HG03060 (cell line): ENCODE results near the gene EFL1.

Experiments
- ATAC-seq: cut with Tn5 transposase; IDR thresholded peaks from one replicate; pipeline ENCODE4 v1.9.1; 2021; ENCODE audit warnings: low read depth, moderate number of reproducible peaks; ENCODE audit not compliant: unreplicated experiment

EFL1 gene

DNA sequence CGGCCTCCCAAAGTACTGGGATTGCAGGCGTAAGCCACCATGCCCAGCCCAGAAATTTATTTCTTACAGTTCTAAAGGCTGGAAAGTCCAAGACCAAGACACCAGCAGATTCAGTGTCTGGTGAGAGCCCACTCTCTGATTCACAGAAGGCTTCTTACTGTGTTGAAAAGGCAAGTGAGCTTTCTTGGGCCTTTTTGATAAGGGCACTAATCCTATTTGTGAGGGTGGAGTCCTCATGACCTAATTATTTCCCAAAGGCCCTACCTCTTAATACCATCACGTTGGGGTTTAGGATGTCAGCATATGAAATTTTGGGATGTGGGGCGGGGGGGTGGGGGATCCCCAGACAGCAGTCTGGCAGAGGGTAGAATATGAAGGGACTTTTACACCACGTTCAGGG, 169.2 kb downstream of the EFL1 start:
- ATAC-seq: no peak

DNA sequence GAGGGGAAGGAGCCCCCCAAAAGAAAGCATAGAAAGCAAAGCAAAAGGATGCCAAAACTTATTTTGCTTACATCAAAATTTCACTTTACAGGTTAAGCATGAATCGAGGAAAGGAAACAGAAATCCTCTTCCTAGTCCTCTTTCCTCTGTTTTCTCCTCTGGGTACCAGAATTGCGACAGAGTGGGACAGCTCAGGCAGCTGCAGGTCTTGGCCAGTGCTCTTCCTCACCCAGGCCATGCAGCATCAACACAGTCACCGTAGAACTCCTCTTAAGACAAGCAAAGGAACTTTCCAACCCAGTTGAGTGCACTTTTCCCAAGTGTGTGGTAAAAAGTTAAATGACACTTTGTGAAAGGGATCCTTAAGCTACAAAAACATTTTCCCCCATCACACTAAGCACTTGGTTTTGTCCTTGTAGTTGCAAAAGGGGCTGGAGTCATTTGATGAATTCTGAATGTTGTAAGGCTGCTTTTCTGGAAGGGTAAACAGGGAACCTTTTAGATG, 170.8 kb downstream of the EFL1 start:
- ATAC-seq: no peak

DNA sequence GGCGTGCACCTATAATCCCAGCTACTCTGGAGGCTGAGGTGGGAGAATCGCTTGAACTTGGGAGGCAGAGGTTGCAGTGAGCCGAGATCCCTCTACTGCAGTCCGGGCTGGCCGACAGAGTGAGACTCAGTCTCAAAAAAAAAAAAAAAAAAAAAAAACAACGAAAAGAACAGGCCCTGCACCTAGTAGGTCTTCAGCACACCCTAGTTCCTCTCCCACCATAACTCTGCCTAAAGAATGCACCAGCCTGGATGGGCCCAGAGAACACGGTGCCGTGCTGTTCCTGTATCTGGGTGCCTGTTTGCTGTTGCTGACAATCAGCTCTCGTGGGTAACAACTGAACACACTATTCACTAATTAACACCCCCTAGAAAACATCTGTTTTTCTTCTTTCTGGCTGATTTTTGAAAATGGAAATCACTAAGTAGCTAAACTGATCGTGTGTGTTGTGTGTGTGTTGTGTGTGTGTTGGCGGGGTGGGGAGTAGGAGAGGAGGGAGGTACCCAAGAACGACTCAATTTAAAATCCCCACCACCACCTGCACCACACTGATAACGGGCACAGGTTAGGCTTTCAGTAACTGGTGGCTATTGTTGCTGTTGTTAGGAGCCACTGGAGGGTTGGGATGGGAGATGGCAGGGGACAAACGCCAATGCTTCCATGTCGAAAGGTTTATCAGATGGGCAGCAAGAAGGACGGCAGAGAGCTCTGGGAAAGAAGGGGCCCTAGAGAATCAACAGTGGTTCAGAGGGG, 176.1 kb downstream of the EFL1 start:
- ATAC-seq: no peak

DNA sequence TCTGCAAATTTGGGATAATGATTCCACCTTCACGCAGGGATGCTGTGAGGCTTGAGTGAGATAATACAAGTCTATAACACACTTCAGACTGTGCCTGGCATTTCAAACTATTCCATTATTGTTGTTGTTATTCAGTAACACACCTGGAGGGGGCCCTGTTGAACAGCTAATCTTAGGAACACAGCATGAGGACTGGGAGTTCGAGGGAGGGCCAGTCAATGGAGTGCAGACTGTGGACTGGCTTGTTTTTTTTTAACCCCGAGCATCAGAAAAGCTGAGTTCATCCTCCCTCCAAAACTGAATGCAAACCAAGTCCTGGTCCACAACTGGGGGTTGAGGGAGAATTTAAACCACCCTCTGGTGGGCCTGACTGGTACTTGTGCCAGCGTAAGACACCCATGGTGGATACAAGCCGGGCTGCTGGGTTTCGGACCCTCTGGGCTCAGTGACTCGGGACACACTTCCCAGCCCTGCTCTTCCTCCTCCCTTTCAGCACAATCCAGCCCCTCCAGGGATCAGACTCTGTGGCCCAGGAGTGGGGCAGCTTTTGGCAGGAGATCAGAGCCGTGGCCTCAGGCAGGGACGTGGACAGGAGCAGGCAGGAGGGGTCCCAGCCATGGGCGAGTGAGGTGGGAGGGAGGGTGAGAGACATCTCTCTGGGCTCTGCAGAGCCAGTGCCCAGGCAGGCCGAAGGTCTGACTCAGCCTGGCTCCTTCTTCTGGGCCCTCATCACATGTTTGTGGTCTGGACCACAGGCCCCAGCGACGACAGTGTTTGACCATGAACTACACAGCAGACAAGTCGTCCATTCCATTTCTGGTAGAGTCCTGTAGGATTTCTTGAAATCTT, 180.4 kb downstream of the EFL1 start:
- ATAC-seq: no peak

DNA sequence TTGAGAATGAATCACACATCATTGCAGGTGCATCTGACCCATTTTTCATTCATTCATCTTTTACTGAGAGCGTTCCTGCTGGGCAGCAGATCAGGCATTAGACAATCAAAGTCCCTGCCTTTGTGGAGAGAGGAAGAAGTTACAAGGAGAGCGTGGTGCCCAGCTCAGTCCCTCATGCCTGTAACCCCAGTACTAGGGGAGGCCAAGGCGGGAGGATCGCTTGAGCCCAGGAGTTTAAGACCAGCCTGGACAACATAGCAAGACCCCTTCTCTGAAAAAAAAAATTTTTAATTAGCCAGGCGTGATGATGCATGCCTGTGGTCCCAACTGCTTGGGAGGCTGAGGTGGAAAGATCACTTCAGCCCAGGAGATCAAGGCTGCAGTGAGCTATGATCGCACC, 181.8 kb downstream of the EFL1 start:
- no peak for ATAC-seq
